ENCODE data around the gene ASTN1. TPM values are rescaled to one million over a fixed set of nuclear protein-coding genes. Genes with fewer than 3 reads are reported as not detected.

ASTN1 gene
- total RNA-seq, 1 donor from 2014 or later = not detected

GRCh38 chr1:176854758-176855745 is 309.5 kb downstream of the ASTN1 start:
- H3K27me3 ChIP-seq (ENCODE audit: control insufficient read depth, insufficient read depth, low read length) = no peaks in the 10 kb centered on the region
- no peaks in the 10 kb centered on the region for H3K36me3 ChIP-seq (ENCODE audit: control insufficient read depth, insufficient read depth, low read length)
- TF ChIP-seq CTCF (IDR thresholded peaks at IDR 0.05; ENCODE audit: insufficient read depth, low read length, severe bottlenecking) = no peak
- H3K4me3 ChIP-seq (ENCODE audit: low read depth, low read length) = no peak overlapping the region
- no peak for FAIRE-seq
- DNase-seq (ENCODE audit: low read depth) = no peak

GRCh38 chr1:176854121-176854520 is 310.4 kb downstream of the ASTN1 start:
- no peak for DNase-seq (ENCODE audit: low read depth)
- Histone ChIP-seq H3K36me3 (ENCODE audit: control insufficient read depth, insufficient read depth, low read length) (no peaks in the 10 kb centered on the region), H3K4me3 (ENCODE audit: low read depth, low read length) (no peak overlapping the region), H3K27me3 (ENCODE audit: control insufficient read depth, insufficient read depth, low read length) (no peaks in the 10 kb centered on the region)
- FAIRE-seq = no peak
- no peak for TF ChIP-seq CTCF (IDR thresholded peaks at IDR 0.05; ENCODE audit: insufficient read depth, low read length, severe bottlenecking)

- no peak for TF ChIP-seq CTCF (IDR thresholded peaks at IDR 0.05; ENCODE audit: insufficient read depth, low read length, severe bottlenecking)
- H3K36me3 ChIP-seq (ENCODE audit: control insufficient read depth, insufficient read depth, low read length) = no peaks in the 10 kb centered on the region
- no peak overlapping the region for H3K4me3 ChIP-seq (ENCODE audit: low read depth, low read length)
- DNase-seq (ENCODE audit: low read depth) = no peak
- FAIRE-seq = no peak
- H3K27me3 ChIP-seq (ENCODE audit: control insufficient read depth, insufficient read depth, low read length) = no peaks in the 10 kb centered on the region
Observed at GRCh38 chr1:176853503-176853902, 311.0 kb downstream of the ASTN1 start.

GRCh38 chr1:176852124-176852523 is 312.4 kb downstream of the ASTN1 start:
- H3K36me3 ChIP-seq (ENCODE audit: control insufficient read depth, insufficient read depth, low read length) = no peaks in the 10 kb centered on the region
- DNase-seq (ENCODE audit: low read depth) (no peak), FAIRE-seq (no peak)
- H3K4me3 ChIP-seq (ENCODE audit: low read depth, low read length) = no peak overlapping the region
- no peak for TF ChIP-seq CTCF (IDR thresholded peaks at IDR 0.05; ENCODE audit: insufficient read depth, low read length, severe bottlenecking)
- no peaks in the 10 kb centered on the region for H3K27me3 ChIP-seq (ENCODE audit: control insufficient read depth, insufficient read depth, low read length)

GRCh38 chr1:176850871-176851270 is 313.6 kb downstream of the ASTN1 start:
- no peak overlapping the region for H3K4me3 ChIP-seq (ENCODE audit: low read depth, low read length)
- FAIRE-seq = no peak
- no peak for TF ChIP-seq CTCF (IDR thresholded peaks at IDR 0.05; ENCODE audit: insufficient read depth, low read length, severe bottlenecking)
- DNase-seq (ENCODE audit: low read depth) = no peak
- H3K36me3 ChIP-seq (ENCODE audit: control insufficient read depth, insufficient read depth, low read length) = no peaks in the 10 kb centered on the region
- H3K27me3 ChIP-seq (ENCODE audit: control insufficient read depth, insufficient read depth, low read length) = no peaks in the 10 kb centered on the region

All from bronchial epithelial cell (primary cell).